OCI-LY1 (cell line): ENCODE measurements around the gene KAT5.
"Not testable (repeated sequence)": the region's sequence is repeated elsewhere in the genome, so short reads cannot be mapped to it uniquely, and the experiment has no call there.

Source experiments
- H2AFZ ChIP-seq: fragments of 200-600 bp; sonication (generic), shearing (Covaris generic); 2 replicates; pipeline ENCODE4 v1.6.0; 2014; ENCODE audit warnings: antibody characterized with exemption, mild to moderate bottlenecking, low read length
- H3F3A ChIP-seq: fragments of 200-600 bp; sonication (generic), shearing (Covaris generic); 2 replicates; pipeline ENCODE4 v1.6.0; 2014; ENCODE audit warnings: mild to moderate bottlenecking, antibody characterized with exemption, low read length, moderate library complexity; ENCODE audit not compliant: insufficient read depth
- H3K27ac ChIP-seq: fragments of 200-600 bp; sonication (generic); 2 replicates; pipeline ENCODE4 v1.5.1; 2014; ENCODE audit warnings: low read length, mixed run types, mild to moderate bottlenecking, low read depth; ENCODE audit not compliant: poor library complexity, severe bottlenecking
- H3K27me3 ChIP-seq: fragments of 200-600 bp; sonication (generic); 2 replicates; pipeline ENCODE4 v1.6.0; 2014; ENCODE audit warnings: antibody characterized with exemption, mild to moderate bottlenecking, low read length, moderate library complexity; ENCODE audit not compliant: insufficient read depth
- H3K36me3 ChIP-seq: fragments of 200-600 bp; sonication (generic); 2 replicates; pipeline ENCODE4 v1.6.1; 2014; ENCODE audit warnings: mild to moderate bottlenecking, antibody characterized with exemption, low read length, moderate library complexity, mixed read lengths; ENCODE audit not compliant: insufficient read depth
- H3K4me1 ChIP-seq: fragments of 200-600 bp; sonication (generic); 2 replicates; pipeline ENCODE4 v1.5.1; 2014; ENCODE audit warnings: mild to moderate bottlenecking, low read length, moderate library complexity; ENCODE audit not compliant: insufficient read depth, severe bottlenecking
- H3K4me2 ChIP-seq: fragments of 200-600 bp; sonication (generic), shearing (Covaris generic); 2 replicates; pipeline ENCODE4 v1.6.1; 2014; ENCODE audit warnings: low read length
- H3K4me3 ChIP-seq: fragments of 200-600 bp; sonication (generic); 2 replicates; pipeline ENCODE4 v1.5.1; 2014; ENCODE audit warnings: low read length, low read depth, mild to moderate bottlenecking, mixed read lengths; ENCODE audit not compliant: poor library complexity, severe bottlenecking
- H3K79me2 ChIP-seq: fragments of 200-600 bp; shearing (Covaris generic); 2 replicates; pipeline ENCODE4 v1.6.1; 2016; ENCODE audit warnings: mixed run types, low read length, mixed read lengths; ENCODE audit not compliant: insufficient read depth
- H3K9ac ChIP-seq: fragments of 200-600 bp; sonication (generic), shearing (Covaris generic); 2 replicates; pipeline ENCODE4 v1.6.1; 2014; ENCODE audit warnings: mild to moderate bottlenecking, low read length, mixed read lengths
- H3K9me2 ChIP-seq: fragments of 200-600 bp; sonication (generic), shearing (Covaris generic); 2 replicates; pipeline ENCODE4 v1.6.1; 2014; ENCODE audit warnings: low read depth, mild to moderate bottlenecking, low read length, mixed read lengths
- H3K9me3 ChIP-seq: fragments of 200-600 bp; shearing (Covaris generic); 2 replicates; pipeline ENCODE4 v1.6.1; 2014; ENCODE audit warnings: low read length, mixed read lengths
- H4K20me1 ChIP-seq: fragments of 200-600 bp; sonication (generic), shearing (Covaris generic); 2 replicates; pipeline ENCODE4 v1.6.0; 2016; ENCODE audit warnings: mild to moderate bottlenecking, low read length; ENCODE audit not compliant: insufficient read depth
- EZH2 ChIP-seq: fragments of 200-600 bp; sonication (generic), shearing (Covaris generic); IDR thresholded peaks from 2 replicates; pipeline ENCODE4 v1.8.0; 2017; ENCODE audit warnings: borderline replicate concordance, mixed run types, mild to moderate bottlenecking, antibody characterized with exemption, low read length, moderate library complexity, mixed read lengths
- TF ChIP-seq, protein P1 (sequence below): fragments of 200-600 bp; sonication (generic), shearing (Covaris generic); IDR thresholded peaks from 2 replicates; pipeline ENCODE4 v1.5.1; 2017; ENCODE audit warnings: mild to moderate bottlenecking, antibody characterized with exemption, low read length, moderate library complexity, mixed read lengths

KAT5 gene

DNA sequence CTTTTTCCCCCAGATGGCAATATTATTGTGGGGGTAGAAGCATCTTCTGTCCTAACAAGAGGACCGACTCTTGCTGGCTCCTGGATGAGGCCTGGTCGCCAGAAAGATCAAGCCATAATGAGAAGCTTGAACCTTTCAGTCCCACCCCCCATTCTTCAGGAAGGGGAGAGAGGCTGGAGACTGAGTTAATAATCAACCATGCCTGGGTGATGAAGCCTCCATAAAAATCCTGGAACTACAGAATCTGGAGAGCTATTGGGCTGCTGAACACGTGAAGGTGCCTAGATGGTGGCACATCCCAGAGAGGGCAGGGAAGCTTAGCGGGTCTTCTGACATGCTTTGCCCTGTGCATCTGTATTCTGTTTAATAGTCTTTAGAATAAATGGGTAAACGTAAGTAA is 52.4 kb downstream of the KAT5 start:
- Histone ChIP-seq H3K4me1 (no peaks in the 10 kb centered on the region), H3K4me2 (no peak overlapping the region), H3K4me3 (no peak overlapping the region), H2AFZ (no peak overlapping the region), H3K9me2 (no peaks in the 10 kb centered on the region), H3K79me2 (no peaks in the 10 kb centered on the region), H3K36me3 (no peaks in the 10 kb centered on the region; the same call in 1 of the 2 replicates), H3K27ac (no peak overlapping the region), H3K9ac (no peak overlapping the region), H3K9me3 (no peaks in the 10 kb centered on the region), H4K20me1 (no peaks in the 10 kb centered on the region), H3F3A (no peaks in the 10 kb centered on the region), H3K27me3 (0 out of 2 replicates have a peak, but pooled peaks cover 4% of the 10 kb centered on the region)
- no peak for TF ChIP-seq EZH2
- TF ChIP-seq, protein P1, sequence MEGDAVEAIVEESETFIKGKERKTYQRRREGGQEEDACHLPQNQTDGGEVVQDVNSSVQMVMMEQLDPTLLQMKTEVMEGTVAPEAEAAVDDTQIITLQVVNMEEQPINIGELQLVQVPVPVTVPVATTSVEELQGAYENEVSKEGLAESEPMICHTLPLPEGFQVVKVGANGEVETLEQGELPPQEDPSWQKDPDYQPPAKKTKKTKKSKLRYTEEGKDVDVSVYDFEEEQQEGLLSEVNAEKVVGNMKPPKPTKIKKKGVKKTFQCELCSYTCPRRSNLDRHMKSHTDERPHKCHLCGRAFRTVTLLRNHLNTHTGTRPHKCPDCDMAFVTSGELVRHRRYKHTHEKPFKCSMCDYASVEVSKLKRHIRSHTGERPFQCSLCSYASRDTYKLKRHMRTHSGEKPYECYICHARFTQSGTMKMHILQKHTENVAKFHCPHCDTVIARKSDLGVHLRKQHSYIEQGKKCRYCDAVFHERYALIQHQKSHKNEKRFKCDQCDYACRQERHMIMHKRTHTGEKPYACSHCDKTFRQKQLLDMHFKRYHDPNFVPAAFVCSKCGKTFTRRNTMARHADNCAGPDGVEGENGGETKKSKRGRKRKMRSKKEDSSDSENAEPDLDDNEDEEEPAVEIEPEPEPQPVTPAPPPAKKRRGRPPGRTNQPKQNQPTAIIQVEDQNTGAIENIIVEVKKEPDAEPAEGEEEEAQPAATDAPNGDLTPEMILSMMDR, result no peak

DNA sequence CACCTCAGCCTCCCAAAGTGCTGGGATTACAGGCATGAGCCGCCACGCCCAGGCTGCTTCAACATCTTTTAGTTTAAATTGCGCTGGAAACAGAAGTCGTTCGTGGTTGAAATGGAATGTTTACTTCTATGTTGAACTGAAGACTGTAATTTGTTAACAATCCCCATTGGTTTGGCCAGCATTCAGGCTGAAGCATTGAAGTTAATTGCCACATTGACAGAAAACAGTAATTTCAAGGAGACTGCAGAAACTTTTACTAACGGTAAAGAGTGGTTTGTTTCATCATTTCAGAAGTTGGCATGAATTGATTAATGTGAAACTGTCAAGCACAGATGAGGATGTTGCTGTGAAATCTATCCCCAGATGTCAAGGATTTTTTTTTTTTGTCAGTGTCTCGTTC is 54.5 kb downstream of the KAT5 start:
- Histone ChIP-seq H3K79me2 (no peaks in the 10 kb centered on the region), H3K9me2 (no peaks in the 10 kb centered on the region)

DNA sequence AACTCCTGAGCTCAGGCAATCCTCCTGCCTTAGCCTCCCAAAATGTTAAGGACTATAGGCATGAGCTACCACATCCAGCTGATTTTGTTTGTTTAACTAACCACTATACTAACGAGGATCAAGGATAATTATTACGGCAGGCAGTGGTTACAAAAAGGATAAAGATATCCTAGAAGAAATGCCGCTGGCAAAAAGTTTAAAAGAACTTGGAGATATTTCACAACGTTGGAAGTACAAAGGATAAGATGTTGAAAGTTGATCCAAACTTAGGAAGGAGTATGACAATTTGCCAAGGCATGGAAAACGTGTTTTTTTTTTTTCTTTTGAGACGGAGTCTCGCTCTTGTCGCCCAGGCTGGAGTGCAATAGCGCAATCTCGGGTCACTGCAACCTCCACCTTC is 55.4 kb downstream of the KAT5 start:
- H3F3A ChIP-seq, result no peaks in the 10 kb centered on the region
- H3K9ac ChIP-seq, result no peak overlapping the region
- no peak overlapping the region for H3K4me2 ChIP-seq
- no peaks in the 10 kb centered on the region for H3K79me2 ChIP-seq
- TF ChIP-seq, protein P1, result no peak
- TF ChIP-seq EZH2, result no peak
- H3K27ac ChIP-seq, result no peak overlapping the region
- H2AFZ ChIP-seq, result no peak overlapping the region
- no peaks in the 10 kb centered on the region; the same call in 1 of the 2 replicates for H3K36me3 ChIP-seq
- H3K9me2 ChIP-seq, result no peaks in the 10 kb centered on the region
- no peak overlapping the region for H3K4me3 ChIP-seq
- H4K20me1 ChIP-seq, result no peaks in the 10 kb centered on the region
- 0 out of 2 replicates have a peak, but pooled peaks cover 4% of the 10 kb centered on the region for H3K27me3 ChIP-seq
- H3K9me3 ChIP-seq, result no peaks in the 10 kb centered on the region
- no peaks in the 10 kb centered on the region for H3K4me1 ChIP-seq

More for the DNA sequence above, 54.5 kb downstream of the KAT5 start:
- Histone ChIP-seq H3K27ac (no peak overlapping the region), H3F3A (no peaks in the 10 kb centered on the region), H3K4me2 (no peak overlapping the region), H3K4me3 (no peak overlapping the region), H3K9ac (no peak overlapping the region), H3K4me1 (no peaks in the 10 kb centered on the region), H4K20me1 (no peaks in the 10 kb centered on the region), H3K36me3 (no peaks in the 10 kb centered on the region; the same call in 1 of the 2 replicates), H3K9me3 (no peaks in the 10 kb centered on the region), H3K27me3 (0 out of 2 replicates have a peak, but pooled peaks cover 4% of the 10 kb centered on the region), H2AFZ (no peak overlapping the region)
- TF ChIP-seq, protein P1, result no peak
- TF ChIP-seq EZH2, result no peak

DNA sequence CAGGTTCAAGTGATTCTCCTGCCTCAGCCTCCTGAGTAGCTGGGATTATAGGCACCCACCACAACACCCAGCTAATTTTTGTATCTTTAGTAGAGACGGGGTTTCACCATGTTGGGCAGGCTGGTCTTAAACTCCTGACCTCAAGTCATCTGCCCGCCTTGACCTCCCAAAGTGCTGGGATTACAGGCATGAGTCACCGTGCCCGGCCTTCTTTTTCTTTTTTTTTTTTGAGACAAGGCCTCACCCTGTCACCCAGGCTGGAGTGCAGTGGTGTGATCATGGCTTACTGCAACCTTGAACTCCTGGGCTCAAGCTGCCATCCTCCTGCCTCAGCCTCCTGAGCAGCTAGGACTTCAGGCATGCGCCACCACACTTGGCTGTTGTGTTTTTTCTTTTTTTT is 55.8 kb downstream of the KAT5 start:
- not testable (repeated sequence) for H3K9ac ChIP-seq, H3K9me3 ChIP-seq, H4K20me1 ChIP-seq, H3K4me2 ChIP-seq, H3K27me3 ChIP-seq, H3K79me2 ChIP-seq, H3K36me3 ChIP-seq, H3K4me3 ChIP-seq, H3K4me1 ChIP-seq, H2AFZ ChIP-seq, H3F3A ChIP-seq, H3K9me2 ChIP-seq, H3K27ac ChIP-seq
